HepG2 (cell line): Measurements from ENCODE around the gene PDGFRB. TPM values are rescaled to one million over a fixed set of nuclear protein-coding genes. Genes with fewer than 3 reads are reported as not detected.

Experiments used
- ATAC-seq: fragments of 200-7000 bp; cut with Tn5 transposase; 3 replicates; pipeline ENCODE4 v1.9.1; 2020; ENCODE audit warnings: mild to moderate bottlenecking, moderate library complexity
- BruUV-seq: library from RNA; stranded (reverse); fragments of 400-500 nt; replicated peaks from 2 replicates; lab custom pipeline; 2021; lab: Mats Ljungman, UMichigan
- CTCF ChIA-PET: fragments of 300-600 bp; formaldehyde crosslinking; extraction: SDS; loops from one replicate; lab custom pipeline; 2021; ENCODE audit warnings: low total read pairs, inconsistent platforms, low intra/inter-chr PET ratio; lab: Yijun Ruan, JAX
- POLR2A ChIA-PET: fragments of 350-600 bp; sonication (Branson Sonifier 250); formaldehyde crosslinking; loops from one replicate; lab custom pipeline; 2020; ENCODE audit warnings: antibody characterized with exemption, inconsistent platforms; lab: Yijun Ruan, JAX
- DNase-seq: peaks from one replicate; pipeline ENCODE4 v3.0.0-alpha.2; 2015; ENCODE audit warnings: low spot score
- FAIRE-seq: peaks from 3 replicates; lab custom pipeline; 2011; peaks lifted over from hg19 to GRCh38; lab: Jason Lieb, UNC
- H2AFZ ChIP-seq: one replicate; pipeline ENCODE4 v1.6.1; 2011; ENCODE audit warnings: low read length, inconsistent platforms
- H3K27ac ChIP-seq: fragments of 300-600 bp; 3 replicates; pipeline ENCODE4 v1.8.0; 2011; ENCODE audit warnings: mixed run types, mild to moderate bottlenecking, mixed read lengths, low read length, inconsistent platforms; ENCODE audit not compliant: insufficient read depth; ENCODE audit errors: extremely low read length
- H3K27me3 ChIP-seq, 2 experiments: fragments of 200-600 bp in 1 of 2; 2 replicates in 1 of 2; 3 replicates in 1 of 2; pipeline versions ENCODE4 v1.6.0 to v1.8.0; 2011; ENCODE audit warnings: low read length in 2 of 2, mild to moderate bottlenecking in 2 of 2, moderate library complexity in 2 of 2, inconsistent platforms in 1 of 2; ENCODE audit not compliant: insufficient read depth in 2 of 2, control insufficient read depth in 1 of 2
- H3K36me3 ChIP-seq, 2 experiments: fragments of 200-600 bp in 1 of 2; replicated peaks in 1 of 2; 2 replicates in 1 of 2; 3 replicates in 1 of 2; pipeline versions ENCODE4 v1.5.1 to v1.8.0; 2011; ENCODE audit warnings: low read length in 2 of 2, inconsistent platforms in 1 of 2; ENCODE audit not compliant: insufficient read depth in 2 of 2, control insufficient read depth in 1 of 2
- H3K4me1 ChIP-seq: 2 replicates; pipeline ENCODE4 v1.5.1; 2012; ENCODE audit warnings: low read length, inconsistent platforms; ENCODE audit not compliant: insufficient read depth
- H3K4me2 ChIP-seq: 2 replicates; pipeline ENCODE4 v1.6.0; 2011; ENCODE audit warnings: low read depth, low read length, inconsistent platforms
- H3K4me3 ChIP-seq, 3 experiments: fragments of 200-600 bp in 1 of 3; sonication (generic), shearing (Covaris generic) in 1 of 3; replicated peaks in 1 of 3; 2 replicates each; pipeline ENCODE4 v1.5.1; 2011 to 2016; ENCODE audit warnings: low read length in 3 of 3, inconsistent platforms in 2 of 3, low read depth in 2 of 3, mild to moderate bottlenecking in 2 of 3, control low read depth in 1 of 3, mixed read lengths in 1 of 3; ENCODE audit not compliant: insufficient read depth in 1 of 3
- H3K79me2 ChIP-seq: one replicate; pipeline ENCODE4 v1.6.1; 2011; ENCODE audit warnings: low read length, inconsistent platforms; ENCODE audit not compliant: insufficient read depth
- H3K9ac ChIP-seq: 2 replicates; pipeline ENCODE4 v1.6.0; 2011; ENCODE audit warnings: mild to moderate bottlenecking, low read depth, low read length, inconsistent platforms; ENCODE audit not compliant: insufficient read depth
- H3K9me3 ChIP-seq: 2 replicates; pipeline ENCODE4 v1.5.1; 2012; ENCODE audit warnings: mild to moderate bottlenecking, low read length
- H4K20me1 ChIP-seq: 2 replicates; pipeline ENCODE4 v1.6.0; 2011; ENCODE audit warnings: inconsistent platforms, mild to moderate bottlenecking, low read length, moderate library complexity; ENCODE audit not compliant: insufficient read depth
- HMGA1 ChIP-seq: sonication (generic); formaldehyde crosslinking; conservative IDR thresholded peaks from 2 replicates; pipeline ENCODE4 v1.4.0; 2020; ENCODE audit warnings: missing genetic modification reagents
- KIAA2018 ChIP-seq: sonication (generic); formaldehyde crosslinking; IDR thresholded peaks from 2 replicates; pipeline ENCODE4 v1.5.0; 2020; ENCODE audit warnings: mild to moderate bottlenecking, missing genetic modification reagents, borderline replicate concordance
- ZNF672 ChIP-seq: sonication (generic); formaldehyde crosslinking; IDR thresholded peaks from 2 replicates; pipeline ENCODE4 v1.8.1; 2022; ENCODE audit warnings: missing genetic modification reagents
- WGBS: methylation state at CpG from one replicate; pipeline ENCODE4 v1.1.6; 2017; ENCODE audit warnings: low lambda C conversion rate; 5-methylcytosine and 5-hydroxymethylcytosine counted together
- in situ Hi-C: cut with HindIII; loops from 2 replicates; pipeline ENCODE4 v1.10.0; 2017; ENCODE audit warnings: low pct_unique_long_range_greater_than_20kb; ENCODE audit not compliant: extremely low pct_ligation_motif_present
- intact Hi-C: fragments of 100-400 bp; cut with micrococcal nuclease; formaldehyde crosslinking; loops from one replicate; pipeline ENCODE4 v1.10.0; 2022; ENCODE audit not compliant: unreplicated experiment
- polyA plus RNA-seq, 8 experiments: library from polyadenylated mRNA; depleted of rRNA in 3 of 8; stranded (reverse) in 7 of 8; unstranded in 1 of 8; fragments of >200 nt; fragmentation: Illumina TruSeq in 4 of 8; extraction: Trizol in 4 of 8; gene quantifications; 2 replicates each; pipeline versions ENCODE4 v1.2.1 to v1.2.3, GENCODE V29; 2011 to 2016; ENCODE audit warnings: low read depth in 4 of 8, missing spikeins in 1 of 8, mixed read lengths in 1 of 8; ENCODE audit not compliant: insufficient read depth in 1 of 8
- total RNA-seq, 5 experiments: library from RNA; depleted of rRNA; stranded (reverse); fragments of >200 nt; fragmentation: Illumina TruSeq; extraction: Trizol; gene quantifications; 2 replicates each; pipeline ENCODE4 v1.2.3, GENCODE V29; 2016; ENCODE audit warnings: low read depth in 1 of 5

The PDGFRB gene
- total and polyA plus RNA-seq, 2 of the 13 experiments (the other 11 are each of a cell fraction or from before 2014, with no cell fraction given): 4.0 to 21.0 TPM

GRCh38 chr5:150181027-150181426 lies 25.4 kb upstream of the PDGFRB start (continued):
- no peak for TF ChIP-seq KIAA2018
- no peak for TF ChIP-seq HMGA1 (CRISPR knock-in tag)
- TF ChIP-seq, all 625 proteins: peak for 0

GRCh38 chr5:150180241-150181026 lies 24.8 kb upstream of the PDGFRB start:
- H3K36me3 ChIP-seq: no peaks in the 10 kb centered on the region
- H3K9ac ChIP-seq: no peak overlapping the region
- ATAC-seq (no peak), FAIRE-seq (no peak), DNase-seq (no peak)
- H2AFZ ChIP-seq: no peak overlapping the region
- no peak overlapping the region for H3K4me2 ChIP-seq
- no peaks in the 10 kb centered on the region for H3K79me2 ChIP-seq
- BruUV-seq: no TSS peak
- no peaks in the 10 kb centered on the region for H4K20me1 ChIP-seq
- no peaks in the 10 kb centered on the region for H3K9me3 ChIP-seq
- ChIA-PET POLR2A (no interaction called here), CTCF (no interaction called here)
- intact Hi-C loops: no loop called here
- peaks cover 4 to 13% of the 10 kb centered on the region in 2 experiments; a peak in 4 of 5 replicates for H3K27me3 ChIP-seq
- TF ChIP-seq ZNF672 (CRISPR knock-in tag): no peak
- no peak overlapping the region for H3K27ac ChIP-seq
- 79% methylated on average over 14 of the region's 18 CpGs for WGBS
- no peak overlapping the region for H3K4me3 ChIP-seq
- in situ Hi-C loops: no loop called here
- peaks cover 22% of the 10 kb centered on the region for H3K4me1 ChIP-seq
